GM15510 (cell line): Measurements from ENCODE around the gene LRIG3.

Experiments used
- POLR2A ChIP-seq: IDR thresholded peaks from 3 replicates; pipeline ENCODE4 v1.6.1; 2011; ENCODE audit warnings: borderline replicate concordance; ENCODE audit not compliant: insufficient read length; ENCODE audit errors: extremely low read depth

Gene LRIG3

GRCh38 chr12:58894040-58894439 is 26.3 kb downstream of the LRIG3 start:
- TF ChIP-seq POLR2A: no peak

DNA sequence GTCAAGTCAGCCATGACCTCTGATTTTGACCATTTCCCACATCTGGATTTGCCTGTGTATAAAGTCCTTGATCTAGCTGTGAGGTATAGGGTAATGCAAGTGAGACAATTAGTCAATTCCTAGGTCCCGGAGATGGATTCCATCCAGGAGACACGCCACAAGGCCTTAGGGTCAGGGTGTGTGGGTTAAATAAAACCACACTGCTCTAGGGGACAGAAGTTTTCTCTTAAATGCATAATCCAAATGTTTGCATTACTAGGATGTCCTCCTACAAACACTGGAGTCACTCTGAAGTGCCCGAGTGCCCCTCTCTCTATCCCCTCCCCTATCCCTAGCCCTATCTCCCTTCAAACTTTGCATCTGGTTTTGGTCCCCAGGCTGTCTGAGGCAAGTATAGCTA is 26.8 kb downstream of the LRIG3 start:
- no peak for TF ChIP-seq POLR2A

- no peak for TF ChIP-seq POLR2A
These were observed 30.7 kb downstream of the LRIG3 start for GRCh38 chr12:58889557-58889956.

- TF ChIP-seq POLR2A: no peak
These were observed 32.0 kb downstream of the LRIG3 start for GRCh38 chr12:58888131-58888783.

- TF ChIP-seq POLR2A: no peak
These were observed 33.2 kb downstream of the LRIG3 start for GRCh38 chr12:58887068-58887467.

- TF ChIP-seq POLR2A: no peak
These were observed 33.8 kb downstream of the LRIG3 start for GRCh38 chr12:58886474-58886873.

- no peak for TF ChIP-seq POLR2A
These were observed 35.4 kb downstream of the LRIG3 start for GRCh38 chr12:58884916-58885315.

DNA sequence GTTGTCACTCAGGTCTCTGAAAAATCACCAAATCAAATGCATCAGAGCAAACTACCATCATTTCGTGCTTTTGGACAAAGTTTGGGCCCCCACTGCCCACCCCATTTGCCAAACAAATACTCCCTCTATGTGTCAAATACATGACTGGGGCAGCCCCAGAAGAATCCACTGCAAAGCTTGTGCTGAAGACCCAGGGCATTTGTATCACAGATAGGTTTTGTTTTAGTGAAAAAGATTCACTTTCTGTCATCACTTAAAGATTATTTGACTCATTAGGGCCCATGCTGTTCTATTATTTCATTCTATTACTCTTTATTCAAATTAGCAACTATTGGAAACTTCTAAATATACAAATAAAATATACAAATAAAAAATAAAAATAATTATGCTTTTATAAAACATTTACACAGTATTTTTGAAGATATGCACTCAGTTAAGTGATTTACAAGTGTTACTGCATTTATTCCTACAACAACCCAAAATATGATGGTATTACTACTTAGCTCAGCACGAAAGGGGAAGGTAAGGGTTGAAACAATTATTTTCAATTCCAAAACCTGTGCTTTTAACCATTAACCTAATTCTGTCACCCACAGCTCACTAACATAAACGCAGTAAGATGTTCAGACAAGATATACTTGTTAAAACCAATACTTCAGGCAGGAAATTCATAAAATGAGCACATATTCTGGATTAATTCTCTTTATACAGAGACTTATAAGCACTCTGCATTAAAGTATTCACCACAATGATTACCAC is 36.5 kb downstream of the LRIG3 start:
- TF ChIP-seq POLR2A: no peak

DNA sequence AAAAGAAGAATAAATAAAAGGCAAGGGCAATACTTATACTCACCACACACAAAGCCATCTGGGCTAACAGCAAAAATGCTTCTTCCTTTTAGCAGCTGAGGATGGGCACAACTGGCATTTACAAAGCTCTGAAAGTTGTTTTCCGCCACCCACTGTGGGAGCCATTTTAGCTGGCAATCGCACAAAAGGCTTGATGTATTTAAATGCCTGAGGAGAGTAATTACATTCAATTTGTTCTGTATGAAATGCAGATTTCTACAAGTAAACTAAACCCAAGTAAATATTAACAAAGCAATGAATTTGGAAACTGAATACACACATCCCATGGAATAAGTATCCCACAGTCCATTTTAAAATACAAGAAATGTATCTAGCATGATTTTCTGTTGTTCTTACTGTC is 37.5 kb downstream of the LRIG3 start:
- no peak for TF ChIP-seq POLR2A

GRCh38 chr12:58881816-58882215 is 38.5 kb downstream of the LRIG3 start:
- TF ChIP-seq POLR2A: no peak

DNA sequence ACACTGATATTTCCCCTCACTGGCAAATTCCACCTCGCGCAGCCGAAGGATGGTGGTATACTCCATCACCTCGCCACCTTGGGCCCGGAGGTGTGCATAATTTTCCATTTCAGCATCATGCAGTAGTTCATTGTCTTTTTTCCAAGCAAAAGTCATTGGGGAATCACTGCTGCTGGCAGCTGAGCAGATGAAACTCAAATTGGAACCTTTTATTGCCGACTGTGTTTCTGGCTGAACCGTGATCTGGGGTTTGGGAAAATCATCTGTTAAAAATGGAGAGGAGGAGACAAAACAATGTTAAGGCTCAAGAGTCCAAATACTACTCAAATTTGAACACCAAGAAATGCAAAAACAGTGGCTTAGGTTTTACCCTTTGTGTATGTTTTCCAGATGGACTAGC is 39.7 kb downstream of the LRIG3 start:
- TF ChIP-seq POLR2A: no peak

DNA sequence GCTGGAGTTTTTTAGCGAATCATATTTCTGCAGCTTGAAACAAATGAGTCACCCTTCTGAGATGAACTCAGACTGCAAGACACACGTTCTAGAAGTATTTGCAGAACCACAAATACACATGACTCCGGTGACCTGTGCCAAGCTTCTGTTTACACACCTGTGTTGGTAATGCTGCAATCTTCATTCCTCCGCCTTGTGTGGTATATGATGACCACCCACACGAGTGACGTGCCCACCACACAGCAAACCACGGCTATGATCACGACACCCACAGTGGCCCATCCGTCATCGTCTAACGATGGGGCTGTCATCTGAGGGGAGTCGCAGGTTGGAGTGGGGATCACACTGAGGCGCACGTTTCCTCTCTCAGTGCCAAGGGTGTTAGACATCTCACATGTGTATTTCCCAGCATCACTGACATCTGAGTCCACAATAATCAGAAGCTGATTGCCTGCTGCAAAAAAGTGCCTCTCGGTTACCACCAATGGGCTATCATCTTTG is 43.0 kb downstream of the LRIG3 start:
- no peak for TF ChIP-seq POLR2A

DNA sequence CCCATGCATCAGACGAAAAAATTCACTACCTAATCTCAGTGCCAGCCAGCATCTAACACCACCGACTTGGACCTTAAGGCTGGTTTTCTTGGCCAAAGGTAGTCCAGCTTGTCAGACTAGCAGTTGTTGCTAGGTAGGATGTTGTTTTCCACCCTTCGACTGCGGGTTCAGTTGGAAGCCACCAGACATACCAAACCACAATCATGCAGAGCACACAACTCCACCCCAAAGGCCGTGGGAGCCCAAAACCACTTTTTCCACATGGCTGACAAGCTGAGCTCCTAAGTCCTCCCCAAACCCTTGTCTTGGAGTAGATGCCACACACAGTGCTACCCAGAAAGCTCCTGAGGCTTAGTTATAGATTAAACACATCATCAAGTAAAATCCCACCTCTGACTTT is 46.8 kb downstream of the LRIG3 start:
- TF ChIP-seq POLR2A: no peak

GRCh38 chr12:58871556-58871955 is 48.7 kb downstream of the LRIG3 start:
- TF ChIP-seq POLR2A: no peak

- no peak for TF ChIP-seq POLR2A
These were observed 49.7 kb downstream of the LRIG3 start for GRCh38 chr12:58870595-58870994.

GRCh38 chr12:58860788-58861240 is 59.5 kb downstream of the LRIG3 start:
- TF ChIP-seq POLR2A: no peak

DNA sequence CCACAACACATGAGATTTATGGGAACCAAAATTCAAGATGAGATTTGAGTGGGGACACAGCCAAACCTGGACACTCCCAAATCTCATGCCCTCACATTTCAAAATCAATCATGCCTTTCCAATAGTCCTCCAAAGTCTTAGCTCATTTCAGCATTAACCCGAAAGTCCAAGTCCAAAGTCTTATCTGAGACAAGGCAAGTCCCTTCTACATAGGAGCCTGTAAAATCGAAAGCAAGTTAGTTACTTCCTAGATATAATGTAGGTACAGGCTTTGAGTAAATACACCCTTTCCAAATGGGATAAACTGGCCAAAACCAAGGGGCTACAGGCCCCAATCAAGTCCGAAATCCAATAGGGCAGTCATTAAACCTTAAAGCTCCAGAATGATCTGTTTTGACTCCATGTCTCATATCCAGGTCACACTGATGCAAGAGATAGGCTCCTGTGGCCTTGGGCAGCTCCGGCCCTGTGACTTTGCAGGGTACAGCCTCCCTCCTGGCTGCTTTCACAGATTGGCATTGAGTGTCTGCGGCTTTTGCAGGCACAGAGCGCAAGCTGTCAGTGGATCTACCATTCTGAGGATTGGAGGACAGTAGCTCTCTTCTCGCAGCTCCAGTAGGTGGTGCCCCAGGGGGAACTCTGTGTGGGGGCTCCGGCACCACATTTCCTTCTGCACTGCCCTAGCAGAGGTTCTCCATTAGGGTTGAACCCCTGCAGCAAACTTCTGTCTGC is 60.1 kb downstream of the LRIG3 start:
- no peak for TF ChIP-seq POLR2A
